SU-DHL-6 (cell line): Measurements from ENCODE around the gene CATSPERE.
"Not testable (repeated sequence)": the region's sequence is repeated elsewhere in the genome, so short reads cannot be mapped to it uniquely, and the experiment has no call there.

ENCODE experiments used
- CTCF ChIP-seq: fragments of 200-600 bp; sonication (generic); IDR thresholded peaks from one replicate; pipeline ENCODE4 v1.5.1; 2017; ENCODE audit warnings: antibody characterized with exemption, mild to moderate bottlenecking, low read length, moderate library complexity; ENCODE audit not compliant: insufficient read depth, poor library complexity, severe bottlenecking
- EZH2phosphoT487 ChIP-seq: fragments of 200-600 bp; sonication (generic), shearing (Covaris generic); conservative IDR thresholded peaks from 2 replicates; pipeline ENCODE4 v1.6.1; 2018; ENCODE audit warnings: mild to moderate bottlenecking, antibody characterized with exemption, low read length, moderate library complexity, mixed read lengths

DNA sequence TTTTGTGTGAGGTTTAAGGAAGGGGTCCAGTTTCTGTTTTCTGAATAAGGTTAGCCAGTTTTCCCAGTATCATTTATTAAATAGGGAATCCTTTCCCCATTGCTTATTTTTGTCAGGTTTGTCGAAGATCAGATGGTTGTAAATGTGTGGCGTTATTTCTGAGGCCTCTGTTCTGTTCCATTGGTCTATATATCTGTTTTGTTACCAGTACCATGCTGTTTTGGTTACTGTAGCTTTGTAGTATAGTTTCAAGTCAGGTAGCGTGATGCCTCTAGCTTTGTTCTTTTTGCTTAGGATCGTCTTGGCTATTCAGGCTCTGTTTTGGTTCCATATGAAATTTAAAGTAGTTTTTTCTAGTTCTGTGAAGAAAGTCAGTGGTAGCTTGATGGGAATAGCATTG is 39.4 kb downstream of the CATSPERE start:
- not testable (repeated sequence) for TF ChIP-seq EZH2phosphoT487, CTCF
